GM13976 (cell line): ENCODE results near the gene LAMP5.

Source experiments
- DNase-seq: peaks from one replicate; pipeline ENCODE4 v3.0.0; 2012; ENCODE audit warnings: low spot score
- in situ Hi-C: fragments of 300-500 bp; cut with MboI; formaldehyde crosslinking; loops from one replicate; pipeline ENCODE4 v1.12.0; 2022; ENCODE audit warnings: low sequenced_read_pairs, mixed read lengths, inconsistent platforms; ENCODE audit not compliant: unreplicated experiment
- TF ChIP-seq, protein P1 (sequence below): IDR thresholded peaks from 2 replicates; pipeline ENCODE4 v1.5.1; 2012; ENCODE audit warnings: borderline replicate concordance, mild to moderate bottlenecking; ENCODE audit not compliant: insufficient read depth; ENCODE audit errors: extremely low read depth, missing control alignments, control extremely low read depth

The LAMP5 gene

DNA sequence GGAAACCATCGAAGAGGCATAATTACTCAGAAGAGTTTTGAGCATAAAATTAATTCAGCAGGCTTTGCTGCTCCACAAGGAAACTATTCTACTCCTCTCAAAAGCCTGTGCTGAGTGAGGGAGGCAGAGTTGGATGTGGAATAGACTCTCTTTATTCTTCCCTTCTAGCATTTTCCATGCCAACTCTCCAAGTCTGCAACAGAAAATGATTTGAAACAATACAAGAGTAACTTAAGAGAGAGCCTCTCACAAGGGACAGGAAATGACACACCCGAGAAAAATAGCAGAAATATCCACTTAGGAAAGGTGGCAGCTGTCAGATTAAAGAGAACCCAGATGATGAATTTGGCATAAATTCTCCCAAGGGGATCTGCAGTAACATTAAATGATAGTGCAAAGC, 26.3 kb upstream of the LAMP5 start:
- in situ Hi-C loops = no loop called here
- TF ChIP-seq, protein P1, sequence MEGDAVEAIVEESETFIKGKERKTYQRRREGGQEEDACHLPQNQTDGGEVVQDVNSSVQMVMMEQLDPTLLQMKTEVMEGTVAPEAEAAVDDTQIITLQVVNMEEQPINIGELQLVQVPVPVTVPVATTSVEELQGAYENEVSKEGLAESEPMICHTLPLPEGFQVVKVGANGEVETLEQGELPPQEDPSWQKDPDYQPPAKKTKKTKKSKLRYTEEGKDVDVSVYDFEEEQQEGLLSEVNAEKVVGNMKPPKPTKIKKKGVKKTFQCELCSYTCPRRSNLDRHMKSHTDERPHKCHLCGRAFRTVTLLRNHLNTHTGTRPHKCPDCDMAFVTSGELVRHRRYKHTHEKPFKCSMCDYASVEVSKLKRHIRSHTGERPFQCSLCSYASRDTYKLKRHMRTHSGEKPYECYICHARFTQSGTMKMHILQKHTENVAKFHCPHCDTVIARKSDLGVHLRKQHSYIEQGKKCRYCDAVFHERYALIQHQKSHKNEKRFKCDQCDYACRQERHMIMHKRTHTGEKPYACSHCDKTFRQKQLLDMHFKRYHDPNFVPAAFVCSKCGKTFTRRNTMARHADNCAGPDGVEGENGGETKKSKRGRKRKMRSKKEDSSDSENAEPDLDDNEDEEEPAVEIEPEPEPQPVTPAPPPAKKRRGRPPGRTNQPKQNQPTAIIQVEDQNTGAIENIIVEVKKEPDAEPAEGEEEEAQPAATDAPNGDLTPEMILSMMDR = no peak
- DNase-seq = no peak

- in situ Hi-C loops = no loop called here
- TF ChIP-seq, protein P1 = no peak
- DNase-seq = no peak
Observed at GRCh38 chr20:9490161-9490560, 24.2 kb upstream of the LAMP5 start.

DNA sequence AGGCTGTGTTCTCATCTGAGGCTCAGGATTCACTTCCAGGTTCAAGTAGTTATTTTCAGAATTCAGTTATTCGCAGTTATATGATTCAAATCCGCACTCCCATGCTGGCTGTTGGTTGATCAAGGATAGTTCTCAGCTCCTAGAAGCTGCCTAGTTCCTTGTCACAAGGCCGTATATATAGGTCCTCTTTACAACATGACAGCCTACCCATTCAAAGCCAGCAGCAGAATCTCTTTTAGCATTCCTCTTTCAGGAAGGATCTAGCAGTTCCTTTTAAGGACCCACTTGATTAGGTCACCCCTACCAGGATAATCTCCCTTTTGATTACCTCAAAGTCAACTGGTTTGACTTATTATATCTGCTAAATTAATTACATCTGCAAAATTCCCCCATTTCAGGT, 23.8 kb upstream of the LAMP5 start:
- DNase-seq = no peak
- TF ChIP-seq, protein P1 = no peak
- in situ Hi-C loops = no loop called here

DNA sequence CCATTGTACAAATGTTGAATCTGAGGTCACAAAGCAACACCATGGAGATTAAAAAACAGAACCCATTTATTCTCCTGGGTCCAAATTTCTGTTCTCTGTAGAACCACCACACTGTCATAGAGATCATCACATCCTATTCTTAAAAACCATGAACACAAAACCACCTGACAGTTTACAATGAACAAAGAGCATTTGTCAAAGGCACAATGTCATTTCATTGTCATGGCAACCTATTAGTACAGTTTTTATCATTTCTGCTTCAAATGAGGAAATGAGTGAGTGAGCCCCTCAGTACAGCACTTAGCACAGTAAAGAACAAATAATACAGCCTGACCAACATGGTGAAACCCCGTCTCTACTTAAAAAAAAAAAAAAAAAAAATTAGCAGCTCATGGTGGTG, 23.1 kb upstream of the LAMP5 start:
- TF ChIP-seq, protein P1 = no peak
- in situ Hi-C loops = no loop called here
- no peak for DNase-seq

GRCh38 chr20:9492067-9492466, 22.3 kb upstream of the LAMP5 start:
- no peak for DNase-seq
- TF ChIP-seq, protein P1 = no peak

DNA sequence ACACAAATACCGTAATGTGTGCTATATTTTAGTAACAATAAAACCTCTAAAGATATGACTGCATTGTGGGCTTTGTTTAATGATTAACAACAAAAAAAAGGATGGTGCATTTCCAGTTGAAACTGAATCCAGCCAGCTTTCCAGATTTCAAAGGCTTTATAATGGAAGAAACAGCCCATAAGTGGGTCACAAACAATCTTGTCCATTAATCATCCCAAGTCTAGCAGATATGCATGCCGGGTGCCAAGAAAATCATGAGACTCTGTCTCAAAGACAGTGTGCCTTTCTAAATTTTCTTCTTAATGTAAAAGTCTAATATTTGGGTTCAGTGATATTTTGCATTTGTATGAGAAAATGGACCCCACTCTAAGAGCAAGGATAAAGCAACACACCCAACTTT, 20.6 kb upstream of the LAMP5 start:
- no peak for DNase-seq
- in situ Hi-C loops = no loop called here

More at GRCh38 chr20:9492067-9492466, 22.3 kb upstream of the LAMP5 start:
- in situ Hi-C loops = no loop called here

More for the DNA sequence above, 20.6 kb upstream of the LAMP5 start:
- TF ChIP-seq, protein P1 = no peak
